Fibroblast of lung (primary cell): ENCODE data around the gene CST5. TPM values are rescaled to one million over a fixed set of nuclear protein-coding genes. Genes with fewer than 3 reads are reported as not detected.

Experiments
- DNase-seq, 2 donors: peaks; one replicate each; pipeline versions ENCODE4 v3.0.0 to v3.0.0-alpha.2; 2010; ENCODE audit warnings: low read depth in 2 of 2
- H2AFZ ChIP-seq: 2 replicates; pipeline ENCODE4 v1.5.1; 2012; ENCODE audit warnings: low read length, control low read depth, inconsistent platforms
- H3K27ac ChIP-seq: 2 replicates; pipeline ENCODE4 v1.5.1; 2011; ENCODE audit warnings: low read length, control low read depth; ENCODE audit not compliant: insufficient read depth
- H3K27me3 ChIP-seq: 2 replicates; pipeline ENCODE4 v1.5.1; 2011; ENCODE audit warnings: mild to moderate bottlenecking, low read length; ENCODE audit not compliant: control insufficient read depth, insufficient read depth
- H3K36me3 ChIP-seq: 2 replicates; pipeline ENCODE4 v1.5.1; 2011; ENCODE audit warnings: low read length; ENCODE audit not compliant: control insufficient read depth, insufficient read depth
- H3K4me1 ChIP-seq: 2 replicates; pipeline ENCODE4 v1.5.1; 2011; ENCODE audit warnings: low read length; ENCODE audit not compliant: control insufficient read depth, insufficient read depth; ENCODE audit errors: extremely low read depth
- H3K4me2 ChIP-seq: 2 replicates; pipeline ENCODE4 v1.5.1; 2011; ENCODE audit warnings: low read length, control low read depth; ENCODE audit not compliant: insufficient read depth; ENCODE audit errors: extremely low read depth
- H3K4me3 ChIP-seq, 4 experiments: fragments of 200-600 bp in 1 of 4; sonication (generic) in 1 of 4; replicated peaks in 1 of 4; 2 replicates each; pipeline ENCODE4 v1.5.1; 2011 to 2016; ENCODE audit warnings: low read length in 4 of 4, low read depth in 3 of 4, mild to moderate bottlenecking in 3 of 4, control low read depth in 2 of 4, inconsistent platforms in 1 of 4, mixed read lengths in 1 of 4; ENCODE audit not compliant: insufficient read depth in 1 of 4; ENCODE audit errors: control extremely low read depth in 1 of 4
- H3K79me2 ChIP-seq: 2 replicates; pipeline ENCODE4 v1.5.1; 2012; ENCODE audit warnings: mild to moderate bottlenecking, low read length, inconsistent platforms; ENCODE audit not compliant: control insufficient read depth, insufficient read depth
- H3K9ac ChIP-seq: 2 replicates; pipeline ENCODE4 v1.5.1; 2011; ENCODE audit warnings: mild to moderate bottlenecking, low read length, control low read depth; ENCODE audit not compliant: insufficient read depth
- H3K9me3 ChIP-seq: 2 replicates; pipeline ENCODE4 v1.5.1; 2012; ENCODE audit warnings: low read depth, low read length; ENCODE audit not compliant: control insufficient read depth, insufficient read depth
- H4K20me1 ChIP-seq: 2 replicates; pipeline ENCODE4 v1.5.1; 2011; ENCODE audit warnings: low read length; ENCODE audit not compliant: control insufficient read depth, insufficient read depth; ENCODE audit errors: extremely low read depth
- CTCF ChIP-seq, 2 donors: IDR thresholded peaks in 1 of 2; conservative IDR thresholded peaks in 1 of 2; 1 replicate in 1 of 2; 2 replicates in 1 of 2; pipeline ENCODE4 v1.5.1; 2011 to 2012; ENCODE audit warnings: low read length in 2 of 2, control low read depth in 1 of 2, inconsistent platforms in 1 of 2, low read depth in 1 of 2, mild to moderate bottlenecking in 1 of 2
- EZH2 ChIP-seq: IDR thresholded peaks from 2 replicates; pipeline ENCODE4 v1.5.1; 2012; ENCODE audit warnings: low read length, control low read depth, mild to moderate bottlenecking; ENCODE audit errors: missing control alignments
- polyA minus RNA-seq: library from RNA; depleted of rRNA, polyadenylated mRNA; stranded (reverse); fragments of >200 nt; gene quantifications from 2 replicates; pipeline ENCODE4 v1.2.3, GENCODE V29; 2011; ENCODE audit warnings: low replicate concordance
- polyA plus RNA-seq, 2 donors: library from polyadenylated mRNA; depleted of rRNA in 1 of 2; stranded (reverse) in 1 of 2; unstranded in 1 of 2; fragments of >200 nt; gene quantifications; 2 replicates each; pipeline ENCODE4 v1.2.1, GENCODE V29; 2011 to 2012; ENCODE audit warnings: missing spikeins in 1 of 2
- total RNA-seq: library from RNA; depleted of rRNA; stranded (reverse); fragments of >200 nt; gene quantifications from 2 replicates; pipeline ENCODE4 v1.2.1, GENCODE V29; 2014

CST5 gene, protein sequence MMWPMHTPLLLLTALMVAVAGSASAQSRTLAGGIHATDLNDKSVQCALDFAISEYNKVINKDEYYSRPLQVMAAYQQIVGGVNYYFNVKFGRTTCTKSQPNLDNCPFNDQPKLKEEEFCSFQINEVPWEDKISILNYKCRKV
- not detected in 2 replicates for total RNA-seq
- not detected in 2 replicates for polyA plus RNA-seq
- polyA plus RNA-seq (2012): not detected in 2 replicates
- polyA minus RNA-seq: not detected in 2 replicates

DNA sequence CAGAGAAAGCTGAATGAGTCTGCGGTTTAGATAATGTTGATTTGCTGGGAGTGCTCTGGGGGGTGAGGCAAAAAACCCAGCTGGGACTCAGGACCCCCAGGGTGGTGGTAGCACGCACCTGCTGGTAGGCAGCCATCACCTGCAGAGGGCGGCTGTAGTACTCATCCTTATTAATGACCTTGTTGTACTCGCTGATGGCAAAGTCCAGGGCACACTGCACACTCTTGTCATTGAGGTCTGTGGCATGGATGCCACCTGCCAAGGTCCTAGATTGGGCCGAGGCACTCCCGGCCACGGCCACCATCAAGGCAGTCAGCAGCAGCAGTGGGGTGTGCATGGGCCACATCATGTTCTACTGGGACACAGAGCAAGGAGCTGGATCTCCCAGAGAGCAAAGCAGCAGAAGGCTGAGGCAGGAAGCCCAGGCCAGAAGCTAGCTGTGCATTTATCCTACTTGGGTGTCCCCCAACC lies at the start of gene CST5:
CST5 (minus strand) TSS at position 421 of the 471 bp plus-strand sequence; CDS start at position 349, 72 bp downstream.
- no peak for DNase-seq
- Histone ChIP-seq H3K27me3 (no peaks in the 10 kb centered on the region), H3K9me3 (no peaks in the 10 kb centered on the region), H3K79me2 (no peaks in the 10 kb centered on the region), H3K36me3 (no peaks in the 10 kb centered on the region), H3K9ac (no peak within 1 kb of the TSS), H3K27ac (no peak within 1 kb of the TSS), H3K4me1 (no peaks in the 10 kb centered on the region), H4K20me1 (no peaks in the 10 kb centered on the region), H3K4me3 (no peak within 1 kb of the TSS), H3K4me2 (no peak within 1 kb of the TSS), H2AFZ (no peak within 1 kb of the TSS)
- TF ChIP-seq EZH2: no peak
- no peak for TF ChIP-seq CTCF (conservative IDR thresholded peaks at IDR 0.05 in 1 of 2, IDR thresholded peaks at IDR 0.05 in 1 of 2; ENCODE audit: low read depth in 1 of 2, low read length in 2 of 2)

- no peaks in the 10 kb centered on the region for H3K9me3 ChIP-seq
- no peak overlapping the region for H3K27ac ChIP-seq
- no peaks in the 10 kb centered on the region for H4K20me1 ChIP-seq
- no peak for TF ChIP-seq CTCF (conservative IDR thresholded peaks at IDR 0.05 in 1 of 2, IDR thresholded peaks at IDR 0.05 in 1 of 2; ENCODE audit: low read depth in 1 of 2, low read length in 2 of 2)
- TF ChIP-seq EZH2: no peak
- no peak overlapping the region for H3K9ac ChIP-seq
- H3K4me1 ChIP-seq: no peaks in the 10 kb centered on the region
- no peaks in the 10 kb centered on the region for H3K79me2 ChIP-seq
- H3K4me2 ChIP-seq: no peak overlapping the region
- H3K36me3 ChIP-seq: no peaks in the 10 kb centered on the region
- DNase-seq: no peak
- H2AFZ ChIP-seq: no peak overlapping the region
- H3K27me3 ChIP-seq: no peaks in the 10 kb centered on the region
- H3K4me3 ChIP-seq: no peak overlapping the region
Observed at GRCh38 chr20:23928788-23929187, 49.2 kb upstream of the CST5 start.

GRCh38 chr20:23928353-23928752 lies 48.8 kb upstream of the CST5 start:
- no peaks in the 10 kb centered on the region for H4K20me1 ChIP-seq
- no peak overlapping the region for H3K27ac ChIP-seq
- H3K4me3 ChIP-seq: no peak overlapping the region
- no peaks in the 10 kb centered on the region for H3K79me2 ChIP-seq
- DNase-seq: no peak
- H2AFZ ChIP-seq: no peak overlapping the region
- no peaks in the 10 kb centered on the region for H3K9me3 ChIP-seq
- H3K9ac ChIP-seq: no peak overlapping the region
- H3K27me3 ChIP-seq: no peaks in the 10 kb centered on the region
- no peak overlapping the region for H3K4me2 ChIP-seq
- no peaks in the 10 kb centered on the region for H3K4me1 ChIP-seq
- no peaks in the 10 kb centered on the region for H3K36me3 ChIP-seq
- TF ChIP-seq EZH2 (no peak), CTCF (conservative IDR thresholded peaks at IDR 0.05 in 1 of 2, IDR thresholded peaks at IDR 0.05 in 1 of 2; ENCODE audit: low read depth in 1 of 2, low read length in 2 of 2) (no peak)
